PFSK-1 (cell line): ENCODE measurements around the gene GSTA4.

Experiments used
- POLR2AphosphoS5 ChIP-seq: IDR thresholded peaks from 2 replicates; pipeline ENCODE4 v1.6.1; 2012; ENCODE audit warnings: low read depth, mild to moderate bottlenecking, control low read depth, low read length, moderate library complexity
- REST ChIP-seq, 2 experiments: IDR thresholded peaks; 2 replicates each; pipeline versions ENCODE4 v1.6.1 to v1.8.0; 2011 to 2012; ENCODE audit warnings: low read depth in 2 of 2, low read length in 2 of 2, control low read depth in 1 of 2, inconsistent platforms in 1 of 2, mild to moderate bottlenecking in 1 of 2, moderate library complexity in 1 of 2; ENCODE audit not compliant: insufficient read depth in 1 of 2
- SIN3A ChIP-seq: IDR thresholded peaks from 2 replicates; pipeline ENCODE4 v1.6.1; 2012; ENCODE audit warnings: mild to moderate bottlenecking, low read length, moderate library complexity, borderline replicate concordance; ENCODE audit not compliant: insufficient read depth
- TAF1 ChIP-seq: IDR thresholded peaks from 2 replicates; pipeline ENCODE4 v1.6.1; 2012; ENCODE audit warnings: low read length, control low read depth, borderline replicate concordance; ENCODE audit not compliant: insufficient read depth

- no peak for TF ChIP-seq REST (IDR thresholded peaks at IDR 0.05; ENCODE audit: insufficient read depth in 1 of 2, low read depth in 2 of 2, low read length in 2 of 2)
- no peak for TF ChIP-seq SIN3A
- TF ChIP-seq POLR2AphosphoS5, result no peak
- TF ChIP-seq TAF1, result no peak
Observed at GRCh38 chr6:53014744-53015143, 19.7 kb upstream of the GSTA4 start.
